Measurements from ENCODE around the gene BARD1.
"Not testable (repeated sequence)": the region's sequence is repeated elsewhere in the genome, so short reads cannot be mapped to it uniquely, and the experiment has no call there.

Gene BARD1

DNA sequence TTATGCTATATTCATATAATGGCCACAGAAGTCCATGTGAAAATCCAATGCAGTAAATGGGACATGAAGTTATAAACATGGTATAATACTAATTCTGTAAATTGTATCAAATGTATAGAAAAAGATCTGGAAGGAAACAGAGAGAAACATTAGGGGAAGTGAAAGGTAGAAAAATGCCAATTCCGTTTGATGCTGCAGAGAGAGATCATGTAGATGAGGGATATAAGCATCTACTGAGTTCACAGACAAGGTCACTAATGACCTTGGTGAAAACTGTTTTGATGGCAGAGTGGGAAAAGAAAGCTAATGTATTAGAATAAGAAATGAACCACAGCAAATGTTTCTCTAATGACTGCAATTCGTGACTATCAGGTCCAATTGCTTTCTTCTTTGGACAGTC lies 56.0 kb downstream of the BARD1 start:
- DNase-seq = no peak

DNA sequence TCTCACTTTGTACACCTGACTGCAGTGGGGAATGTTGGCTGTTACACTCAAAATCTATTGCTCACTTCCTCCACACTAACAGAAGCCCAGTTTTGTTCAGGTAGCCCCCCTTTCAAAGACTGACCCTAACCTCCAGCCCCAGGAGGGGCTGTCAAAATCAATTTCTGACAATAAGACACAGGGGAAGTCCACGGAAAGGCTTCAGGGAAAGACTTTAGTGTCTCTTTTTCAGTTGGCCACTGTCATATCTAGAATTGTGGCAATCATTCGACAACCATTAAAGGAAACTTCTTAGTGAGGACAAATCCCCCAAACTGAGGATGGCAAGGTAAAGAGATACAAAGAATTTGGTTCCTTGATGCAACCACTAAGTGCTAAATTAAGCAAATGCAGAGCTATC lies 59.0 kb downstream of the BARD1 start:
- no peak for DNase-seq

DNA sequence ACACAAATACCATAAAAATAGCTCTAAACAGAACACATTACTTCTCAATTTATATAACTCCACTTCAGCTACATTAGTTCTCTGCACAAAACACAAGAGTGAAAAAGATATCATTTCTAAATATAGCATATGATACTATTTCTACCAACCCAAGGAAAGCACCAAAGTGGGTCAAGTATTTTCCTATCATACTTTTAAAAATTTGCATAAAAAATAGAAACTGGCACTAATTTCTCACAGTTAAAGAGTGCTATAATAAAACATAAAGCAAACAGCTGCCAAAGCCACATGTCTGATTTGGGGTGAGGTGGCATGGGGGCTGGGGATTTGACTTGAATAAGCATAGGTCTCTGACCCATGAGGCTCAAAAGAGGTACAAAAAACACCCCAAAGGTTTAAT lies 61.5 kb downstream of the BARD1 start:
- no peak for DNase-seq

DNA sequence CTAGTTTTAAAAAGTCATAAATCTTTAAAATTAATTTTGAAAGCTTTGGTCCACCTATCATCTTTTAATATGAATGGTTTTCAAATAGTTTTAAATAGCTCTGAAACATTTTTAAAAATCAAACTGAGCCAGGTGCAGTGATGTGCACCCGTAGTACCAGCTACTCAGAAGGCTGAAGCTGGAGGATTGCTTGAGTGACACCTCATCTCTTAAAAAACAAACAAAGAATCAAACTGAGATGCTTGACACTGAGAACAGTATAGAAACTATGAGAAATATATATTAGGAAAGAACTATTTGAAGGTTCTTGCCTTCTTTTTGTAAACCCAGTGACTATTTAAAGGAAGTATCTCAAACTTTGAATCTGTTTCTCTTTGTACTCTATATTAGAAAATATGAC lies 67.4 kb downstream of the BARD1 start:
- DNase-seq = no peak

DNA sequence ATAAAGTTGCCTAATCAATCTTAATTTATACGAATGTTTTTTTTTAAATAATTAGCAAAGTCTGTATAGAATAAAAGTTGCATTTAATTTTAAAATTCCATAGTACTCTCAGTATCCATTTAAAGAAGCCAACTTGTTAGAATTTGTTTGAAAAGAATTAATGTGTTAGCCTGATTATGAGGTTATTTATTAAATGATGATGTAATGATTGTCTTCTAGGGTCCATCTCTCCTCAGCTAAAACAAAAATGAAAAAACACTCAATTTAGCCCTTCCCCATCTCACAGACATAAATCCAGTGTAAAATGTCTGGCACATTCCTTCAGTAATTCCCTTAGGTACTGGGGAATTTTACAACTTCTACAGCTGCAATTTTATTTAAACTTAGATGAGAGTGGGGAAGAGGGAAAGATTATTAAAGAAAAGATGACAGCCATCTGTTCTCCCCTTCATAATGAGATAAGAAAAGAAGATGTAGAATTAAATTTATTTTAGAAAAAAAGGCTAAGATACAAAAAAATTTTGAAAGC lies 68.6 kb downstream of the BARD1 start:
- DNase-seq = no peak

DNA sequence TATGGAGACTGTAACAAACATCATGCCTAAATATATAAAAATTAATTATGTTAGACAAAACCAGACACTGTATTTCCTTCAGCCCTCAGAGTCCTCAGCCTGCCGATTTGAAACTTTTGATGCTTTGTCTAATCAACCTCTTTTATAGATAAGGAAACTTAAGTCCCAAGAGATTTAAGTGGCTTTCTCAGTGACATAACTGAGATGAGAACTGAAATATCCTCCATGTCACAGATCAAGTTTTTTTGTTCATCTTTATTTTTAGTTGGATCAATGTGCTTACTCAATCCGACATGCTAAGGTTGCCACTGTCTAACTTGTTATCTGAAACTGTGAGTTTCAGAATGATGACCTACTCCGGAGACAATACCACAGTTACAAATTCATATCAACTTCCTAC lies 72.3 kb downstream of the BARD1 start:
- no peak for DNase-seq

DNA sequence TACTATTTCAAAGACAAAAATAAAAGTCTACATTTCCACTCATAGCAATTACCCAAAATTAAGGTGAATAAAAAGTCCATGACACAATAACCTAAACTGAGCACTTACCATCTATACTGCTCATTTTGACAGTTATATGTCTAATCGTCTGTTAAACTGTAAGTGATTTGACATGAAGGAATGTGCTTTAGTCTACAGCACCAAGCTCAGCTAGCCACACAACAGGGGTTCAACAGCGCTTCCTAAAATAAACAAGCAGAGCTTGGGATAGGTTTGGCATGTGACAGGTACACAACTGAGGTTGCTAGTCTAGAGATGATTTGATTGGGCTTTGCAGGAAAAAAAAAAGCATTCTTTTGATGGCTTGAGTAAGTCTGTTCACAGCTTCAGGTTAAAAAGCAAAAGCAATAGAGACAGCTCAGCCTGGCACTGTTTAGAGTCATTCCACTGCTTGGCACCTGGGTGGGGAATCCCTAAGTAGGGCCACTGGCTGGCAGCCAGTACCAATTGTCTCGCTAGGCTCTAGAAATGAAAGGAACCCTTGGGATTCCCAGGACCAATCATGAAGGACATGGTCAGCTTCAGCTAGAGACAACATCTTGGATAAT lies 78.6 kb downstream of the BARD1 start:
- DNase-seq = no peak

DNA sequence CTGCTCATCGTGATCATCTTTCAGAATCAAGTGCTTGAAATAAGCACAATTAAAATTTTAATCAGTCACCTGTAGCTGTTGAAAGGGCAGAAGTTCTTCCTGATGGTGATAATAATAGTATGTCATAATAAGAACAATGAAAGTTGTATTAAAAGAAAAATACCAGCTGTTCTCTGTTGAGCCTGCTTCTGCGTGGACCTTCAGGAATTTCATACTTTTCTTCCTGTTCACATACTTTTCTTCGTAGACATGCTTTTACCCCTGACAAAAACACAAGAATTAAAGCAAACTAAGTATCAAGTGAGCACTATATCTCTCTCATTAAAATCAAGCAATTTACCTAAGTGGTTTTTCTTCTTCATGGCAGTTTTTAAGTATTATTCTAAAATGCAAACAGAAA lies 79.2 kb downstream of the BARD1 start:
- DNase-seq = no peak

DNA sequence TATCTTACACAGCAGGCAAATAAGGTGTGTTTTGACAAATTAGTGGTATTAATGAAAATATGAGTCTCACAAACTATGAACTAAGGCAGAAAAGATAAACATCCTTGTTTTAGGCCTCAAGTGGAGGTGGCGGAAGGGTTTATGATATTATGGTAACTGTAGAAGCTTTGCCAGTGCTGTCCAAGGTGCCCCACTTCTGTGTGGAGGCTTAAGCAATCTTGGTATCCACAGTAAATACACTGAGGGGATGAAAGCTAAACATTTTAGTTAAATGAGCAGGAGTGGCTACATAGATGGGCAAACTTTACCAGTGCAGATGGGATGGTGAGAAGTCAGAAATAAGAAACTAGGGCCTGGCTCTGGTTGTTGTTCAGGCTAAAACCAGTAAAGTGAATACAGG lies 84.7 kb downstream of the BARD1 start:
- DNase-seq = no peak

GRCh38 chr2:214717837-214718236 lies 91.6 kb downstream of the BARD1 start:
- not testable (repeated sequence) for DNase-seq

GRCh38 chr2:214716811-214717560 lies 92.5 kb downstream of the BARD1 start:
- DNase-seq = no peak

DNA sequence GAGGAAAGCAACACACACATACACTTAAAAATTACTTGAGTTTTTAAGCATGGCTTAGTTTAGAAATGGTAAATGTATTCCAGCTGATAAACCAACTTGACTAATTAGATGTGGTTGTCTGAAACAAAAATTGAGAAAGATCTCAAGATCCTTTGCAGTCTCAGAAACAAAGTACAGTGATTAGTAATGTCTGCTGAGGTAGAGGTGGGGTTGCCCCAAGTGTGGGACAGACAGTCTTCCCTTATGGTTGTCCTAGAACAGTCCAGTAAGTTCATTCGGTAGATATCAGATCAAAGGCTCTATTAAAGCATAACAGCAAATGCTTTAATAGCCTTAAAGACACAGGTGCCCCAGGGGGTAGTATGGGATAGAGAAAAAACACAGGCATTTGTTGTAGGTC lies 94.5 kb downstream of the BARD1 start:
- no peak for DNase-seq

DNA sequence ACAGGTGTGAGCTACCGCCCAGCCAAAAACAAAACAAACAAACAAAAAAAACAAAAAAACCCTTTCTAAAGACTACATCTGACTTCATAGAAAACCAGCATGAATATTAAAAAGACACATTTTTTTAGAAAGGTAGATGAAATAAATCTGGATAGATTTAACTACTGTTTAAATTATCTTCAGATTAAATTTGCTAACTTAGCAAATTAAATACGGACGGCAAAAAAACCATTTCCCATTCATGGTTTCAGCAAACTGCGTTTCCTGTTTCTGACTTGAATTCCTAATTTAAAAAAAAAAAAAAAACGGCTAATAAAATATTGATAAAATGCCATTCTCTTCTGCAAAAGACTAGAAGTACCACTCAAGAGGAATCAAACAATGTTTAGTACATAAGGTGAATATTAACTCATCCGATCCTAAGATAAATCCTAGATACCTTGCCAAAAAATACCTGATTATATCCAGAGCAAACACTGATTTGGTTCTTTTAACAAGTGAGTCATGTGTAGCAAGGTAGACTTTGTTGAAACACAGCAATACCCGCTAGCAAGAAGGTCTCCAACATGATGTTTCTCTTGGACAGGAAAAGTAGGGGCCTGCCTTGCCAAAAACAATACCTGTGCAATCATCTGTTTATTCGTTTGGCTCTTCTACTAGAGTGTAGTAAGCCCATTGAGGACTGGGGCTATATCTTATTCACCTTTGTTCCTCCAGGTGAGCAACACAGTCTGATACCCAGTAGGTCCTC lies 96.2 kb downstream of the BARD1 start:
- DNase-seq = no peak

DNA sequence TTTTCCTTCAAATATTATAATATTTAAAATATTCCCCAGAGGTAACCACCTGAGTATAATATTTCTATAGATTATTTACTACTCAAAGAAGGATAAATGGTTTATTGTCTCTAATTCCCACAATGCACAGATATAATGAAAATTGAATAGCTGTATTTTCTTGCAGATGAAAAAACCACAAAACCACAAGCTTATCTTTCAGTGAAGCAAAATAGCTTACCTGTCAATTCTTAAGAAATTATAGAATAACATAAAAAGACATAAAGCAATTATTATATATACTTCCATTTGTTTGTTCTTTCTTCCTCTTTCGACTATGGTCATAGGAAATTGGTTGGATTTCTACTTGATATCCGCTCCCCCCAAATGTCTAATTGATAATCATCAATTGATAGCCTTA lies 98.8 kb downstream of the BARD1 start:
- DNase-seq = no peak

DNA sequence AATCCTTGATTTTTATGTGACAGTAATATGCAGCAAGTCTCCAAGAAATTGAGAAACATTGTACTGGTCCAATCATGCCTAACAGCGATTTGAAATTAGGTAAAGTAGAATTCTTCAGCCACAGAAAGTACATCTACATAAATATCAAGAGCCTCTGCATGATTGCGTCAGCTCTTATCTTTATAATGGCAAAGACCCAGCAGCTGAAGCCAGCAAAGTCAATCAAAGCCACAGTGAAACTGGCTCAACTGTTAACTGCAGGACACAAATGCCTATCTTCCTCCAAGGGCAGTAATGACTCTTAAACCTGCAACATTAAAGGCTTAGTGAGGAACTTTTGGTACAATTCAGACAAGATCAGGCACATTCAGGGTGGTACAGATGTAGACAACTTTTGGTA lies 102.5 kb downstream of the BARD1 start:
- DNase-seq = no peak

GRCh38 chr2:214699236-214699635 lies 110.2 kb downstream of the BARD1 start:
- no peak for DNase-seq

GRCh38 chr2:214696681-214697080 lies 112.8 kb downstream of the BARD1 start:
- DNase-seq = no peak

DNA sequence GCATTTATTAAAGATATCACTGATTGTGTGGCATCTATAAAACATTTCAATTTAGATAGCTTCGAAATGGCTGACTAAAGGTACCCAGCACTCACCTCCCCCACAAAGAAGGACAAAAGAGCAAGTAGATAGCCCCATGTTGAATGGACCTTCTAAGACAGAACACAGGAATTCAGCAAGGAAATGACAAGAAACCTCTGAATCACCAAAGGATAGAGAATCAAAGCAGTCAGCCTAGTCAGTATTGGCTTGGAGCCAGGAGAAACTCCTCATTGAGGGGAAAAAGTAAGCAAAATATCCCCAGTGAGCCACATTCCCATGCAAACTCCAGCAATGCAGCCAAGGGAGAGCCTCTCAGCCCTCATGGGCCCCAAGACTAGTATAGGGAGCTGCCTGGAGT lies 113.7 kb downstream of the BARD1 start:
- DNase-seq = no peak

DNA sequence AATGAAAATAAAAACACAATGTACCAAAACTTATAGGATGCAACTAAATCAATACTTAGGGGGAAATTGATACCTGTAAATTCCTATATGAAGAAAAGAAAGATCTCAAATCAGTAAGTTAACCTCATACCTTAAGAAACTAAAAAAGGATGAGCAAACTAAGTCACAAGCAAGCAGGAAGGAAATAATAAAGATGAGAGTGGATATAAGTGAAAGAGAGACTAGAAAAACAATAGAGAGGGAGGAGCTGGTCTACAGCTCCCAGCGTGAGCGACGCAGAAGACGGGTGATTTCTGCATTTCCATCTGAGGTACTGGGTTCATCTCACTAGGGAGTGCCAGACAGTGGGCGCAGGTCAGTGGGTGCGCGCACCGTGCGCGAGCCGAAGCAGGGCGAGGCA lies 125.9 kb downstream of the BARD1 start:
- DNase-seq = peak in 2 of 6 experiments; percentile 23 to 37

- no peak for DNase-seq
Measured at GRCh38 chr2:214679736-214680135, 129.7 kb downstream of the BARD1 start.

DNA sequence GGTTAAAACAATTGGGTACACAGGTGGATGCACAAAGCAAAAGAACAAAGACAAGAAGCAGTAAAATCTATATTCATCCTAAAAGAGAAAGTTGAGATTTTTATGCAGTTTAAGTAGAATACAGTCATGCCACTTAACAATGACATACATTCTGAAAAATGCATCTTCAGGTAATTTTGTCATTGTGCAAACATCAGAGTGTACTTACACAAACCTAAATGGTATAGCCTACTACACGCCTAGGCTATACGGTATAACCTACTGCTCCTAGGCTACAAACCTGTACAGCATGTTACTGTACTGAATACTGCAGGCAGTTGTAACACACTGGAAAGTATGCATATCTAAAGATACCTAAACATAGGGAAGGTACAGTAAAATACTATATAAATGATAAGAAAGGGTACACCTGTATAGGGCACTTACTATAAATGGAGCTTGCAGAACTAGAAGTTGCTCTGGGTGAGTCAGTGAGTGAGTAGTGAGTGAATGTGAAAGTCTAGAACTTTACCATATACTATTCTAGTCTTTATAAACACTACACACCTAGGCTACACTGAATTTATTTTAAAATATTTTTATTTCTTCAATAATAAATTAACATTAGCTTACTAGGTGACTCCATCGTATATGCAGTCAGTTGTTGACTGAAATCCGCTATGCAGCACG lies 132.9 kb downstream of the BARD1 start:
- DNase-seq = no peak

Measured in stimulated activated naive CD4-positive, alpha-beta T cell (primary cell).